Measurements from ENCODE around the gene NAP1L1.

- no peak for TF ChIP-seq CTCF (IDR thresholded peaks at IDR 0.05)
- TF ChIP-seq EZH2 (IDR thresholded peaks at IDR 0.05), result no peak
- no peak for TF ChIP-seq EZH2phosphoT487 (IDR thresholded peaks at IDR 0.05)
Observed at GRCh38 chr12:76117751-76118150, 33.3 kb upstream of the NAP1L1 start.
